GDM1 (cell line): ENCODE measurements around the gene TMEM54.
"Not testable (repeated sequence)": the region's sequence is repeated elsewhere in the genome, so short reads cannot be mapped to it uniquely, and the experiment has no call there.

Experiments used
- DNase-seq: peaks from one replicate; lab custom pipeline; 2025; lab: John Stamatoyannopoulos, UW

Gene TMEM54

DNA sequence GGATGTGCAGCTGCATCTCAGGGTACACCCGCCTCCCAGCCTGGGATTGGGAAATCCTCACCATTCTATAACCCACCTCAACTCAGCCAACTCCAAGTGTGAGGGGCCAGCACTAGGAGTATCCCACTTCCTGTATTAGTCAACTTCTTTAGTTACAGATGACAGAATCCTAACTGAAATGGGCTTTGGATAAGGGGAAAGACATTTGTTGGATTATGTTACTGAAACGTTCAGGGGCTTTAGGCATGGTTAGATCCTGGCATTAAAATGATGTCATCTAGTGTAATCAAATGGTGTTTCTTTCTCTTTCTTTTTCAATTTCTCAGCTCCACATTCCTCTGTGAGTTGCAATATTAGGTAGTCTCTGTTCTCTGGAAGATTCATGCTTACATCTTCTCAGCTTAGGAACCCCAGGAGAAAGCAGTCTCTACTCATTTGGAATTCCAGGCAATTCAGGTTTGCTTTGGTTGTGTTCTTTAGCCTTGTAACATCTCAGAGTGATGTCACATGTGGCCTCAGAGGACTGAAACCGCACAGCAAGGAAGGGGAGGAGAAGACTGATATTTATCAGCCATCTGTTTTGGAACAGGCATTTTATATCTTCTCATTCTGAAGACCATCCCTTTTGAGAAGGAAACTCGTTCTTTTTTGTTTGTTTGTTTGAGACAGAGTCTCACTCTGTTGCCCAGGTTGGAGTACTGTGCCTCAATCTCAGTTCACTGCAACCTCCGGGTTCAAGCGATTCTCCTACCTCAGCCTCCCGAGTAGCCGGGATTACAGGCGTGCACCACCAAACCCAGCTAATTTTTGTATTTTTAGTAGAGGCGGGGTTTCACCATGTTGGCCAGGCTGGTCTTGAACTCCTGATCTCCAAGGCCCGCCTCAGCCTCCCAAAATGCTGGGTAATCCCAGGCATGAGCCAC is 18.9 kb upstream of the TMEM54 start:
- DNase-seq = no peak

DNA sequence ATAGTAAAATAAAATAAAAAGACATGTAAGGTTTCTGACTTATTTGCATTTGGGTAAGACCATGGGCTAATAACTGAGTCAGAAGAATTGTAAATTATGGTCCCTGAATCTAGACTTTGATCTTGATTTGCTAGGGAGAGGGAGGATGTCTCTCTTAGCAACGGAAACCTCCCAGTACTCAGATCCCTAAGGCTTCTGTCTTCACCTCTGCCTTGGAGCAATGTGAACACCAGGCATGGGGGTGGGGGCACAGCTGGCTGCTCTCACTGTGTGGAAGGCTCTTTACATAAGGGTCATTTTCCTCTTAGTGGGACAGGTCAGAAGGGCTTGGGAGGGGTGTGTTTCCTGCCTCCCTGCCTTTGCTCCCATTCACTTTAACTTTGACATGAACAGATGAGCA is 17.0 kb upstream of the TMEM54 start:
- DNase-seq = no peak

DNA sequence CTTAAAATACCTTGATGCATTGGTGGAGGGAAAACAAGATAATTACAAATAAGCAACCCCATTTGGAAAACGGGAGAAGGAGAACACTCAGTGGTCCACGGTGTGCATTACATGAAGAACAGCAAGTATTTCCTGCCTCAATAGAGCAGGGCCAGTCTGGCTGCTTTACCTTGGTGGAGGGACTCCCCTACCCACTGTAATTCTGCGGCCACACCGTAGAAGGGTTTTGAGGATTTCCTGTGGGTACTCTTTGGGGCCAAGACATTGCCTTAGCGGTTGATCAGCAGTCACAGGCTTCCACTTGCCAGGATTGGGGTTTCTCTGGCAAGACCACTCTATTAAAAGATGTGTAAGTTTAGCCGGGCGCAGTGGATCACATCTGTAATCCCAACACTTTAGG is 16.3 kb upstream of the TMEM54 start:
- DNase-seq = peak; percentile 8

DNA sequence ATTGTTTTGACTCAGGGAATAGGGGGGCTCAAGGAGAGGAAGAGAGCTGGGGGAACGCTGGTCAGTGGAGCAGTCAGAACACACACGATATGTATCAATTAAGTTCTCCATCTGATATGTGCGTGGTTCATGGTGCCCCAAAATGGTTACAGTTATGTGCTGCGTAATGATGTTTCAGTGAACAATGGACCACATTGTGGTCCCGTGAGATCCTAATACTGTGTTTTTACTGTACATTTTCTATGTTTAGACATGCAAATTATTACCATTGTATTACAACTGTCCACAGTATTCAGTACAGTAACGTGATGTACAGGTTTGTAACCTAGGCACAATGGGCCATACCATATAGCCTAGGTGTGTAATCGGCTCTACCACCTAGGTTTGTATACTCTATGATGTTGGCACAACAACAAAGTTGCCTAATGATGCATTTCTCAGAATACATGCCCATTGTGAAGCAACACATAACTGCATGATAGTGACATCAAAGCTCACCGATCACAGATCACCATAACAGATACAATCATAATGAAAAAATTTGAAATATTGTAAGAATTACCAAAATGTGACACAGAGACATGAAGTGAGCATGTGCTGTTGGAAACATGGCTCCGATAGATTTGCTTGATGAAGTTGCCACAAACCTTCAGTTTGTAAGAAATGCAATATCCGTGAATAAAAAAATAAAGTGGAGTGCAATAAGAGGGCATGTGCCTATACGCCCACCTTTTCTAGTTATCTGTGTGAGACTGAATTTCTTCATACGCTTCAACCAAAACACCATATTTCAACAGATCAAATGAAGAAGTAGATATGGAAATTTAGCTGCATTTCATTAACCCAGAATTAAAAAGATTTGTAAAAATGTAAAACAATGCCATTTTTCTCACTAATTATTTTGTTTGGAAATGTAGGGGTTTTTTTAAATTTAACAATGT is 14.8 kb upstream of the TMEM54 start:
- no peak for DNase-seq

DNA sequence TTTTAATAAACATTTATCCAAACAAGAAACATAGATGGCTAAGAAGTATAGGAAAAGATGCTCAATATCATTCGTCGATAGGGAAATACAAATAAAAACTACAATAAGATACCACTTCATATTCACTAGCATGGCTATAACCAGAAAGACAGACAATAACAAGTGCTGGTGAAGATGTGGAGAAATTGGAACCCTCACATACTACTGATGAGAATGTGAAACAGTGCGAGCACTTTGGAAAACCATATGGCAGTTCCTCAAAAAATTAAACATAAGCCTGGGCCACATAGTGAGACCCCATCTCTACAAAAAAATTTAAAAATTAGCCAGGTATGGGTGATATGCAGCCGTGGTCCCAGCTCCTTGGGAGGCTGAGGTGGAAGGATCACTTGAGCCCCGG is 9.1 kb upstream of the TMEM54 start:
- no peak for DNase-seq

DNA sequence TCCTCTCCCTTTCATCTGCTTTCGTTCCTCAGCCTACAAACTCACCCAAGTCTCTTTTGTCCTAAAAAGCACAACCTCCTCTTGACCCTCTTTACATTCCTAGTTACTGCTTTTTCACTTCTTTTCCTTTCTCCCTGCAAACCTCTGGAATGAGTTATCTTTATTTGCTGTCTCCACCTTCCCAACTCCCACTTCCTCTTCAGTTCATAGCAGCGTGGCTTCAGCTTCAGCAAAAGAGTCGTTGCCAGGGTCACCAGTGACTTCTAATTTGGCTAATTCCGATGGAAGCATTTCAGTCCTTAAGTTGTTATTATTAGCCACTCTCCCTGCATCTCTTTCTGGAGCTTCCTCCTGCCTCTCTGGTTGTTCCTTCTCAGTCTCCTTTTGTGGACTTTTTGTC is 6.2 kb upstream of the TMEM54 start:
- no peak for DNase-seq

DNA sequence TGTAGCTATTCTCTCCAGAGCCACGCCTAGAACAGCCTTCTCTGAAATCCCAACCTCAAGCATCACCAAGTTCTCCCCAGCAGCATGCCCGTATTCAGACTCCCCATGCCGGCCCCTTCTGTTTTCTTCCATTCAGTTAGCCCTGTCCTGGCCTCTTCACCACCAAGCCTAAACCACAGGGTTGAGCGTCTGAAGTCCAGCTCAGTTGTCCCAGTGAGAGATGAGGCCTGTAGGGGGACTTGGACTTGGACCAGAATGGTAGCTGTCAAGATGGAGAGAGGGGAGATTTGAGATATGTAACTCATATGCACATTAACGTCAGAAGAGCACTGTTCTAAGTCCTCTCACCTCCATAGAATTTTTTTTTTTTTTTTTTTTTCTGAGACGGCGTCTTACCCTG is 5.5 kb upstream of the TMEM54 start:
- DNase-seq = no peak

DNA sequence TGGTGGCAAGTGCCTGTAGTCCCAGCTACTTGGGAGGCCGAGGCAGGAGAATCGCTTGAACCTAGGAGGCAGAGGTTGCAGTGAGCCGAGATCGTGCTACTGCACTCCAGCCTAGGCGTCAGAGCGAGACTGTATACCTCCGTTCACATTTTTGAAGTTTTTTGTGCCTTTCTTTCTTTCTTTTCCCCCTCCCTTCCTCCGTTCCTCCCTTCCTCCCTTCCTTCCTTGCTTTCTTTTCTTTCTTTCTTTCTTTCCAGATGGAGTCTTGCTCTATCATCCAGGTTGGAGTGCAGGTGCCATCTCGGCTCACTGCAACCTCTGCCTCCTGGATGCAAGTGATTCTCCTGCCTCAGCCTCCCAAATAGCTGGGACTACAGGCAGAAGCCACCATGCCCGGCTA is 4.4 kb upstream of the TMEM54 start:
- not testable (repeated sequence) for DNase-seq

DNA sequence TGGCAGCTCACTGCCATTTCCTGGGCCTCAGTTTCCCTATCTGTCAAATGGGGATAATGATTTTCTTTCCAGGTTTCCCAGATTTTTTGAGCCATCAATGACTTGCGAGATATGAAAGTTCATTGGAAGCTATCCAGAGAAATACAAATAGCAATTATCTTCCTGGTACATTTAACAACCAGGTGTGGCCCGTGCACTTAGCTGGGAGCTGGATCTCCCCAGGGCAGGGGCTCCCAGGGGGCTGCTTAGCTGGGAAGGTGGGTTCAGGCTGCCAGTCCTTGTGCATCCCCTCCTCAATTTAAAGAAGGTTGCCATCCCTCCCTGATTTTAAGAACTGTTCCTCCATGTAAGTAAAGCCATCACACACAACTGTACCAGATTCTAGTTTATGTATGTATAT is 3.6 kb upstream of the TMEM54 start:
- no peak for DNase-seq

DNA sequence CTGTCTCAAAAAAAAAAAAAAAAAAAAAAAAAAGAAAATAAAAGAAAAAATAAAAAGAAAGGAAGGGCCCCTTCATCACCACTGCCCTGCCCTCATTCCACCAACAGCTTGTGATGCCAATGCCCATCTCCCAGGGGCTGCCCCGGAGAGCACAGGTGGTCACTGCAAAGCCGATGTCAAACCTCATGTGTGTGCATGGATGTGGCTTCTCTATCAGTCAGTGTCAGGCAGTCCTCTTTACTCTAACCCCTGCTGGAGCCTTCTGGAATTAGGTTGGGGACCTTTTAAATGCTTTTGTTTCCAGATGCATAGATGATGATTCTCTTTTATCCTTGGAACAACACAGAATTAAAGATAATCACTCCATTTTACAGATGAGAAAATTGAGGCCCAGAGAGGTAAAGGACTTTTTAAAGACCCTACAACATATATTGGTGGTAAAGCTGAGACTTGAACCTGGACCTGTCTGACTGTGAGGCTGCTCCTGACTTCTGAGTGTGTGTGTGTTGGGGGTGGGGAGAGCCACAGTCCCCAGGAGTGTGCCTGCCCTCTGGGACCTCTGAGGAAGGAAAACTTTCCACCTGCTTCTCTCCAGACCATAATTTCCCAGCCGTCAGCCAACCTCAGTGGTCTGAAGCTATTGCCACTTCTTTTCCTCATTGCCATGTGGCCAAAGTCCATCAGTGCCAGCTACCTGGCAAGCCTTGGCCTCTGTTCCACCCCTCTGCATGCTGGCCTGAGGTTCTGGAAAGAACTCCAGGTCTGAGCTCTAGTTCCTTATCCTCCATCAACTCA is 3.0 kb upstream of the TMEM54 start:
- no peak for DNase-seq

DNA sequence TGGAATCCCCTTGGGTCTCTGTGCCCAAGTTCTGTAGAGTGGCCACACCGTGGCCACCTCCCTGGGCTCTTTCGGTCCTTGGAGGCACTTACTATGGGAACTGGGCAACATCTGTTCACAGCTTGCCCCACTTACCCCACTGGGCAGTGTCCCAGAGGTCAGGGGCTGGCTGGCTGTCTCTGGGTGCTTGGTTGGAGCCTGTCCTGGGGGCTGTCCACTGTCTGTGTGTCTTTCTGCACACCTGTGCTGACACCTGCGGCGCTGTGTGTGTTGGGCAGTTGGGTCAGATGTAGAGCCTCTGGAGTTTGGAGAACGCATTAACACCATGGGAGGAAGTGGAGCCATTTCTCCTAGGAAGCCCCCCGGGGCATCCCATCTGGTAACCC is 1.3 kb upstream of the TMEM54 start:
- no peak for DNase-seq

DNA sequence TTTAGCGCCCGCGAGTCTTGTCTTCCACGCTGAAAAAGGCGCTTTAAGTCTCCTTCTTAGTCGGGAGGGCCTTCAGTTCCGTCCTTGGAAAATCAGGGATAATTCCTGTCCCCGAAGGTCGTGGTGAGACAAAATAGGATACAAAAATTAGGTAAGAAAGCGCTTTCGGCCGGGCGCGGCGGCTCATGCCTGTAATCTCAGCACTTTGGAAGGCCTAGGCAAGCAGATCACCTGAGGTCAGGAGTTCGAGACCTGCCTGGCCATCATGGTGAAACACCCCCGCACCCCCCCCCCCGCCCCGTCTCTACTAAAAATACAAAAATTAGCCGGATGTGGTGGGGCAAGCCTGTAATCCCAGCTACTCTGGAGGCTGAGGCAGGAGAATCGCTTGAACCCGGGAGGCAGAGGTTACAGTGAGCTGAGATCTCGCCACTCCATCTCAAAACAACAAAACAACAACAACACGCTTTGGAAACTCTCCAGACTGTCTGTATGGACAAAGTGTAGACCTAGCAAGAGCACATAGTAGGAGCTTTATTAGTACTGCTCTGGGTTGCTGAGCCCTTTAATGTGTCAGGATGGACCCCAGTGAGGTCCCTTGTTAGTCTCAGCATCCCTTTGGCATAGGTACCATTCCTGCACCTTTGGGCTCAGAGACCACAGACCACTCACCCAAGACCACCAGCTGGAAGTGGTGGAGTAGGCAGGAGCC is 790 bp upstream of the TMEM54 start:
- no peak for DNase-seq

DNA sequence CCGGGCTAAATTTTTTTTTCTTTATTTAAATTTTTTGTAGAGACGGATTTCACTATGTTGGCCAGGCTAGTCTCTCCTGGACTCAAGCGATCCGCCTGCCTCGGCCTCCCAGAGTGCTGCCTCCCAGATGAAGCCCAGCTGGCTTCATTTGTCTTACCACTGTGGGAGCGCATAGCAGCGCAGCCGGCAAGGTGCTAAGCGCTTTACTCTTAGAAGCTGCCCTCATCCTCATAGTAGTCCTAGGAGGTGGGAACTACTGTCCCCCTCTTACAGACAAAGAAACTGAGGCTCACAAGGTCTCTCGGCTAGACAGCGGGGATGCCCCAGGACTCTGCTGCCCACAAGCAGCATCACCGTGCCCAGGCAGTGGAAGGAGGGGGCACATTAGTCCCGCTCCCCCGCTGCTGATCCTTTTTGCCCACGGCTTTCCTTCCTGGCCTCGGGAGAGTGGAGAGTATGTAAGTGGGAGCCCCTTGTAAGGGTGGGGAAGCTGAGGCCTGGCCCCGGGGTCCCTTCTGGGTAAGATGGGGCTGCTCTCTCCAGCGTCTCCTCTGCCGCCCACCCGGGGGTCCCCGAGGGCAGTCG is 726 bp downstream of the TMEM54 start:
- no peak for DNase-seq

DNA sequence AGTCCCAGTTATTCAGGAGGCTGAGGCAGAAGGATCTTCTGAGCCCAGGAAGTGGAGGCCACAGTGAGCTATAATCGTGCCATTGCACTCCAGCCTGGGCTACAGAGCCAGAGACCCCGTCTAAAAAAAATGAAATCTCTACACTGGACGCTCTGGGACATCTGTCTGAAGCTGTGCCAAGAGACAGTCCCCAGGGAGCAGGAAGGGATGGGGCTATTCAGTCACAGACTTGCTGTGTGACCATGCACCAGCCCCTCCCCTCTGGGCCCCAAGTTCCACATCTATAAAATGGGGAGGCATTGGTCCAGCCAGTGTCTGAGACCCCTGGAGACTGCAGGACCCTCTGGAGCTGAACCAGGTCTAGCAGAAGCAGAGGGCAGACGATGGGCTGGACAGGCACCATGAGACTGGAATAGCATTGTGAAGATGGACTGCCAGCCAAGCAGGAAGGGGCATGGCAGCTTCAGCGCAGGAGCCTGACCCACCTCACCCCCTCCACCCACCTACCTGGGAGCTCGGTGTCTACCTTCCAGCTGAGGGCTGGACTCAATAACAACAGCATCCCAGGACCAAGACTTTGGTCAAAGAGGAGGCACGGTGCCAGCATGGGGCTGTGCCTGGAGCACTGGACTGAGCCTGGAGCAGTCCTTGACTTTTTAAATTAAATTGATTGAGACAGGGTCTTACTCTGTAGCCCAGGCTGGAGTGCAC is 1.4 kb downstream of the TMEM54 start:
- no peak for DNase-seq

DNA sequence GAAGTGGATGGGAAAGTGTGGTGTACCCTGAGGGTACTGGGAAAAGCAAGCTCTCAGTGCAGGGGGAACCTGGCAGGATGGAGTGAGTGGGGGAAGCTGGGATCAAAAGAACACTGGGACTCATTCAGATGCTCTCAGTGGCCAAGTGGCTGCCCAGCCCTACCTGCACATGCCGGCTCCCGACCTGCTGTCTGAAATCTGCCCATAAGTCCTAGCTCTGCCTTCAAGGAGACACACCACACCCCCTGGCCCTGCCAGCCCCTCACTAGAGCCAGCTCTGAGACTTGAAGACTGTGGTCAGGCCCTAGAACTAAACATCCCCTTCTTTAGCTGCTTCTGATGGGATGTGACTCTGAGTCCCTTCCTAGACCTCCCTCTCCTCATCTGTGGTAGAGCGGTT is 2.2 kb downstream of the TMEM54 start:
- DNase-seq = no peak

DNA sequence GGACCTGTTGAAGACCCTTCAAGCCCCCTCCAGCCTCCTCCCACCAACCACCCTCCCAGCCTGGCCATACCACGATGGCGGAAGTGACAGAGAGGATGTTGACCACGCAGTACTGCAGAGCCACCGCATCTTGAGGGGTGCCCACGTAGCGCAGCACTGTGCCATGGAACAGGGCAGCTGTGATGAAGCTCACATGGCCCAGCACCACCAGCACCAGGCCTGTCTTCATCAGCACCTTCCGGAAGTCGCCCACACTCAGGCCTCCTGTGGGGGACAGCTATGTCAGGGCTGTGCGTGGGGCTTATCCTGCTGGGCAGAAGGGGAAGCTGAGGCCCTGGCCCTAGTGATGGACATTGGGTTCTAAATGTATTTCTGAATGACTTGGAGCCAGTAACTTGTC is 3.1 kb downstream of the TMEM54 start:
- no peak for DNase-seq

DNA sequence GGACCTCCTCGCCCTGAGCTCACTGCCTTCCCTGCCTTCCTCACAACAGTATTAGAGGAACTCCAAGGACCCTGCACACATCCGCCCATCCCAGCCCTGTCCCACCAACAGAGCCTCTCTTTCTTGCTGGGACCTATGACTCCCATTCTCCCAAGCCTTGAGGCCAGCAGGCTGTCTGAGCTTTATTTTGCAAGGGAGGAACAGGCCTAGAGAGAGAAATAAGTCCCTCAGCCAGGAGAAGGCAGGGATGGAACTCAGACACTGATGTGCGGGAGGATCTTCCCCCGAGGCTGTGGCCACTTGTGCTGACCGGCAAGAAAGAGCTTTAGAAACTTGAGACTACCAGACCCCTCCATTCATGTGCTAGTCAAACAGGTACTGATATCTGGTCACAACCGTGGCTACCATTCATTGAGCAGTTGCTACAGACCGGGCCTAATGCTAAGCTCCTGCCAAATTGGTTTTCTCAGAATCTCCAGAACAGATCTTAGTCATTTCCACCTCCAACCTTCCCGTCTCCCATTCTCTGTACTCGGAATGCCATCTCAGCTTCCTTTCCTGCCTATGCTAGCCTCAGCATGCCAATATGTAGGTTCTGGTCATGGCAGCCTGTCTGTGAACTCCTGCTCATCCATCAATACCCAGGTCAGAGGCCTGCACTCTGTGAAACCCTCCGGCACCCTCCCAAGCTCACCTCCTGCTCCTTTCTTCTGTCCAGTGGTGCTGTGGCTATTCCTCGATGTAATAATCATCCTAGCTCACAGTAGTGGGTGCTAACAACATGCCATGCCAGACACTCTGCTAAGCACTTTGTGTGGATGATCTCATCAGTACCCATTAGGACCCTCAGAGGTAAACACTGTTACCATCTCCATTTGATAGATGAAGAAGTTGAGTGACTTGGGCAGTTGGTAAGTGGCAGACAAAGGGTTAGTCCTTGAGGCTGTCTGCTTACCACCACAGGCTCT is 3.8 kb downstream of the TMEM54 start:
- no peak for DNase-seq

DNA sequence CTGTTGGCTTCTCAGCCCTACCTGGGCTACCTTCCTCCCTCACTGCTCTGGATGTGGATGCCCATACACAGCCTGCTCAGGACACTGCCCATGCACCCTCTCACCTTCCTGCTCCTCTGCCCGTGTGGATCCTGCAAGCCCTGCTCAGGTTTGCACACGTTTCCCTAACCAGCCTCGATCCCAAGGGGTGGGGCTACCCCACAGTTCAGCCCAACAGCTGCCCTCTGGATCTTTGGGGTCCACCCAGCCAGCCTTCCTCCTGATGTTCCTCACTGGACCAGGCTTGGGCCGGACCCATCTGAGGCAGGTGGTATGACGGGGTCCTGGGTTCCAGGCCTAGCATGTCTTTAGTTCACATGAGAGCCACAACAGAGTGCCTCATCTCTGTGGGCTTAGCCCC is 4.7 kb downstream of the TMEM54 start:
- DNase-seq = no peak
